Osteocyte (in vitro differentiated cells): ENCODE results near the gene PHC2. TPM values are rescaled to one million over a fixed set of nuclear protein-coding genes. Genes with fewer than 3 reads are reported as not detected.

Experiments used
- DNase-seq: peaks from one replicate; pipeline ENCODE4 v3.0.0; 2021; ENCODE audit warnings: mixed read lengths; ENCODE audit not compliant: unreplicated experiment; ENCODE audit errors: extremely low spot score
- H3K27ac Mint-ChIP-seq: one replicate; pipeline ENCODE4 v1.8.0; 2021; ENCODE audit warnings: mild to moderate bottlenecking, mixed read lengths; ENCODE audit not compliant: unreplicated experiment
- H3K27me3 Mint-ChIP-seq: one replicate; pipeline ENCODE4 v1.8.0; 2021; ENCODE audit warnings: mixed read lengths; ENCODE audit not compliant: unreplicated experiment
- H3K36me3 Mint-ChIP-seq: one replicate; pipeline ENCODE4 v1.8.0; 2021; ENCODE audit warnings: mixed read lengths; ENCODE audit not compliant: unreplicated experiment
- H3K4me1 Mint-ChIP-seq: one replicate; pipeline ENCODE4 v1.8.0; 2021; ENCODE audit warnings: mixed read lengths; ENCODE audit not compliant: unreplicated experiment
- H3K4me3 Mint-ChIP-seq: one replicate; pipeline ENCODE4 v1.8.0; 2021; ENCODE audit warnings: mild to moderate bottlenecking, moderate library complexity, mixed read lengths; ENCODE audit not compliant: unreplicated experiment
- H3K9me3 Mint-ChIP-seq: one replicate; pipeline ENCODE4 v1.8.0; 2021; ENCODE audit warnings: mixed read lengths; ENCODE audit not compliant: unreplicated experiment
- CTCF ChIP-seq: fragments of 200-600 bp; sonication (generic); IDR thresholded peaks from 2 replicates; pipeline ENCODE4 v1.5.0; 2021; ENCODE audit warnings: antibody characterized with exemption, mild to moderate bottlenecking, moderate library complexity
- total RNA-seq: library from RNA; stranded (reverse); gene quantifications from 2 replicates; pipeline ENCODE4 v1.2.1, GENCODE V29; 2021

Gene PHC2
- total RNA-seq, 1 donor from 2014 or later = 160 TPM

- TF ChIP-seq CTCF = no peak
- DNase-seq = no peak
- no peaks in the 10 kb centered on the region for H3K9me3 Mint-ChIP-seq
- H3K4me1 Mint-ChIP-seq = peaks cover 12% of the 10 kb centered on the region
- no peak overlapping the region for H3K27ac Mint-ChIP-seq
- no peaks in the 10 kb centered on the region for H3K36me3 Mint-ChIP-seq
- no peak overlapping the region for H3K4me3 Mint-ChIP-seq
- no peaks in the 10 kb centered on the region for H3K27me3 Mint-ChIP-seq
These were observed 10.3 kb upstream of the PHC2 start for GRCh38 chr1:33441088-33441745.

GRCh38 chr1:33439662-33440061 is 8.8 kb upstream of the PHC2 start:
- no peak for TF ChIP-seq CTCF
- Mint-ChIP-seq H3K4me1 (peaks cover 23% of the 10 kb centered on the region), H3K27ac (no peak overlapping the region), H3K36me3 (no peaks in the 10 kb centered on the region), H3K27me3 (no peaks in the 10 kb centered on the region), H3K4me3 (no peak overlapping the region), H3K9me3 (no peaks in the 10 kb centered on the region)
- DNase-seq = no peak

GRCh38 chr1:33438364-33439160 is 7.7 kb upstream of the PHC2 start:
- H3K4me1 Mint-ChIP-seq = peaks cover 34% of the 10 kb centered on the region
- no peak overlapping the region for H3K27ac Mint-ChIP-seq
- no peak for DNase-seq
- TF ChIP-seq CTCF = no peak
- H3K4me3 Mint-ChIP-seq = no peak overlapping the region
- no peaks in the 10 kb centered on the region for H3K36me3 Mint-ChIP-seq
- H3K9me3 Mint-ChIP-seq = no peaks in the 10 kb centered on the region
- H3K27me3 Mint-ChIP-seq = no peaks in the 10 kb centered on the region

GRCh38 chr1:33436557-33437285 is 5.8 kb upstream of the PHC2 start:
- TF ChIP-seq CTCF = no peak
- Mint-ChIP-seq H3K27ac (no peak overlapping the region), H3K36me3 (no peaks in the 10 kb centered on the region), H3K4me1 (peaks cover 36% of the 10 kb centered on the region), H3K4me3 (no peak overlapping the region), H3K27me3 (no peaks in the 10 kb centered on the region), H3K9me3 (no peaks in the 10 kb centered on the region)
- DNase-seq = no peak
